ENCODE data around the gene SND1.

DNA sequence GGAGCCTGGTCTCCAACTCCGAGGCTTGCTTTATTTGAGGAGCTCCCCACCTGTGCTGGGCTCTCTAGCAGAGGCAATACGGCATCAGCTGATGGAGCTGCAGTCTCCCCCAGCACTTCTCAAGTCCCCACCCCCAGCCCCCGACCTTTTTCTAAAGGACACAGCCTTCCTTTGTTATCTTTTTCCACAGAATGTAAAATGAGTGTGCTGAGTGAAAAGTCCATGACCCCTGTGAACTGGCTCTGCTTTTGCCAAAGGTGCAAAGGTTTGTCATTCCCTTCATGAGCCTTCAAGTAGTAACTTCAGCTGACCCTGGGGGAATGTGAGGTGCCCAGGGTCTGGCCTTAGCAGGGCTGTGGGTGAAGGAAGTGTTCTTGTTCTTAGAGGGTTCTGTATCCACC lies 353.8 kb downstream of the SND1 start:
- TF ChIP-seq SMC3 (IDR thresholded peaks at IDR 0.05; ENCODE audit: low read depth, low read length): no peak
- TF ChIP-seq, protein P1, sequence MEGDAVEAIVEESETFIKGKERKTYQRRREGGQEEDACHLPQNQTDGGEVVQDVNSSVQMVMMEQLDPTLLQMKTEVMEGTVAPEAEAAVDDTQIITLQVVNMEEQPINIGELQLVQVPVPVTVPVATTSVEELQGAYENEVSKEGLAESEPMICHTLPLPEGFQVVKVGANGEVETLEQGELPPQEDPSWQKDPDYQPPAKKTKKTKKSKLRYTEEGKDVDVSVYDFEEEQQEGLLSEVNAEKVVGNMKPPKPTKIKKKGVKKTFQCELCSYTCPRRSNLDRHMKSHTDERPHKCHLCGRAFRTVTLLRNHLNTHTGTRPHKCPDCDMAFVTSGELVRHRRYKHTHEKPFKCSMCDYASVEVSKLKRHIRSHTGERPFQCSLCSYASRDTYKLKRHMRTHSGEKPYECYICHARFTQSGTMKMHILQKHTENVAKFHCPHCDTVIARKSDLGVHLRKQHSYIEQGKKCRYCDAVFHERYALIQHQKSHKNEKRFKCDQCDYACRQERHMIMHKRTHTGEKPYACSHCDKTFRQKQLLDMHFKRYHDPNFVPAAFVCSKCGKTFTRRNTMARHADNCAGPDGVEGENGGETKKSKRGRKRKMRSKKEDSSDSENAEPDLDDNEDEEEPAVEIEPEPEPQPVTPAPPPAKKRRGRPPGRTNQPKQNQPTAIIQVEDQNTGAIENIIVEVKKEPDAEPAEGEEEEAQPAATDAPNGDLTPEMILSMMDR (conservative IDR thresholded peaks at IDR 0.05; ENCODE audit: low read depth, low read length): no peak
- TF ChIP-seq, protein P2, sequence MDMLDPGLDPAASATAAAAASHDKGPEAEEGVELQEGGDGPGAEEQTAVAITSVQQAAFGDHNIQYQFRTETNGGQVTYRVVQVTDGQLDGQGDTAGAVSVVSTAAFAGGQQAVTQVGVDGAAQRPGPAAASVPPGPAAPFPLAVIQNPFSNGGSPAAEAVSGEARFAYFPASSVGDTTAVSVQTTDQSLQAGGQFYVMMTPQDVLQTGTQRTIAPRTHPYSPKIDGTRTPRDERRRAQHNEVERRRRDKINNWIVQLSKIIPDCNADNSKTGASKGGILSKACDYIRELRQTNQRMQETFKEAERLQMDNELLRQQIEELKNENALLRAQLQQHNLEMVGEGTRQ (IDR thresholded peaks at IDR 0.05; ENCODE audit: low read depth, low read length): no peak
- no peak for TF ChIP-seq RCOR1 (IDR thresholded peaks at IDR 0.05; ENCODE audit: insufficient replicate concordance, low read length)
- no peak for TF ChIP-seq POLR2A (IDR thresholded peaks at IDR 0.05; ENCODE audit: low read depth, low read length)
- no peak for TF ChIP-seq RAD21 (IDR thresholded peaks at IDR 0.05; ENCODE audit: low read length)
- no peak for TF ChIP-seq MAFK (IDR thresholded peaks at IDR 0.05; ENCODE audit: low read depth, low read length)
- no peak for TF ChIP-seq FOS (IDR thresholded peaks at IDR 0.05; ENCODE audit: low read depth, low read length)
- TF ChIP-seq BHLHE40 (IDR thresholded peaks at IDR 0.05; ENCODE audit: low read depth, low read length): no peak
- no peak for TF ChIP-seq MAZ (IDR thresholded peaks at IDR 0.05; ENCODE audit: borderline replicate concordance, low read depth, low read length)
